Thoracic aorta (tissue), 2 donors: ENCODE results near the gene PHLDB2. TPM values are rescaled to one million over a fixed set of nuclear protein-coding genes. Genes with fewer than 3 reads are reported as not detected.
A peak's percentile ranks its signal among the peaks of the same experiment; 100 is the strongest.

Experiments
- ATAC-seq: fragments of 150-250 bp; one replicate; pipeline ENCODE4 v1.8.0; 2017; ENCODE audit warnings: low read depth; ENCODE audit not compliant: insufficient number of reproducible peaks, low FRiP score
- DNase-seq: peaks from one replicate; pipeline ENCODE4 v3.0.0-alpha.2; 2020; ENCODE audit warnings: low spot score
- H3K27ac ChIP-seq, 2 donors: fragments of 200-600 bp; sonication (generic); 1 replicate in 1 of 2; 2 replicates in 1 of 2; pipeline ENCODE4 v1.5.1; 2016; ENCODE audit warnings: mild to moderate bottlenecking in 2 of 2, moderate library complexity in 2 of 2
- H3K27me3 ChIP-seq: fragments of 200-600 bp; sonication (generic); replicated peaks from 2 replicates; pipeline ENCODE4 v1.6.0; 2016; ENCODE audit warnings: mild to moderate bottlenecking; ENCODE audit not compliant: insufficient read depth
- H3K36me3 ChIP-seq: fragments of 200-600 bp; sonication (generic); one replicate; pipeline ENCODE4 v1.5.1; 2016
- H3K4me1 ChIP-seq, 2 donors: fragments of 200-600 bp; sonication (generic); 1 replicate in 1 of 2; 2 replicates in 1 of 2; pipeline versions ENCODE4 v1.5.1 to v1.6.0; 2016; ENCODE audit warnings: low read depth in 2 of 2, mild to moderate bottlenecking in 1 of 2; ENCODE audit not compliant: control insufficient read depth in 1 of 2
- H3K4me3 ChIP-seq: fragments of 200-600 bp; sonication (generic); 2 replicates; pipeline ENCODE4 v1.5.1; 2016; ENCODE audit warnings: mild to moderate bottlenecking
- H3K9me3 ChIP-seq: fragments of 200-600 bp; sonication (generic); 2 replicates; pipeline ENCODE4 v1.5.1; 2016
- total RNA-seq, 2 donors: library from RNA; depleted of rRNA; stranded (reverse); fragments of >200 nt; gene quantifications; one replicate each; pipeline versions ENCODE4 v1.1.0 to v1.2.3, GENCODE V29; 2016
- TF ChIP-seq, protein P1 (sequence below): fragments of 200-600 bp; sonication (generic); IDR thresholded peaks from one replicate; pipeline ENCODE4 v1.5.1; 2019; ENCODE audit warnings: antibody characterized with exemption

The PHLDB2 gene
- total RNA-seq, 2 donors from 2014 or later, result 99.0 to 140 TPM

- peak; percentile 45 for ATAC-seq
- DNase-seq, result no peak
- TF ChIP-seq, protein P1, sequence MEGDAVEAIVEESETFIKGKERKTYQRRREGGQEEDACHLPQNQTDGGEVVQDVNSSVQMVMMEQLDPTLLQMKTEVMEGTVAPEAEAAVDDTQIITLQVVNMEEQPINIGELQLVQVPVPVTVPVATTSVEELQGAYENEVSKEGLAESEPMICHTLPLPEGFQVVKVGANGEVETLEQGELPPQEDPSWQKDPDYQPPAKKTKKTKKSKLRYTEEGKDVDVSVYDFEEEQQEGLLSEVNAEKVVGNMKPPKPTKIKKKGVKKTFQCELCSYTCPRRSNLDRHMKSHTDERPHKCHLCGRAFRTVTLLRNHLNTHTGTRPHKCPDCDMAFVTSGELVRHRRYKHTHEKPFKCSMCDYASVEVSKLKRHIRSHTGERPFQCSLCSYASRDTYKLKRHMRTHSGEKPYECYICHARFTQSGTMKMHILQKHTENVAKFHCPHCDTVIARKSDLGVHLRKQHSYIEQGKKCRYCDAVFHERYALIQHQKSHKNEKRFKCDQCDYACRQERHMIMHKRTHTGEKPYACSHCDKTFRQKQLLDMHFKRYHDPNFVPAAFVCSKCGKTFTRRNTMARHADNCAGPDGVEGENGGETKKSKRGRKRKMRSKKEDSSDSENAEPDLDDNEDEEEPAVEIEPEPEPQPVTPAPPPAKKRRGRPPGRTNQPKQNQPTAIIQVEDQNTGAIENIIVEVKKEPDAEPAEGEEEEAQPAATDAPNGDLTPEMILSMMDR, result no peak
- H3K4me1 ChIP-seq, result peaks cover 39 to 81% of the 10 kb centered on the region in 2 donors
- H3K4me3 ChIP-seq, result peak overlapping the region; percentile 91
- H3K27ac ChIP-seq, result peak overlapping the region; percentile 75 to 98
- no peaks in the 10 kb centered on the region for H3K9me3 ChIP-seq
- no peaks in the 10 kb centered on the region for H3K27me3 ChIP-seq
- no peaks in the 10 kb centered on the region for H3K36me3 ChIP-seq
Observed at GRCh38 chr3:111864821-111865656, 6.0 kb downstream of the PHLDB2 start.

DNA sequence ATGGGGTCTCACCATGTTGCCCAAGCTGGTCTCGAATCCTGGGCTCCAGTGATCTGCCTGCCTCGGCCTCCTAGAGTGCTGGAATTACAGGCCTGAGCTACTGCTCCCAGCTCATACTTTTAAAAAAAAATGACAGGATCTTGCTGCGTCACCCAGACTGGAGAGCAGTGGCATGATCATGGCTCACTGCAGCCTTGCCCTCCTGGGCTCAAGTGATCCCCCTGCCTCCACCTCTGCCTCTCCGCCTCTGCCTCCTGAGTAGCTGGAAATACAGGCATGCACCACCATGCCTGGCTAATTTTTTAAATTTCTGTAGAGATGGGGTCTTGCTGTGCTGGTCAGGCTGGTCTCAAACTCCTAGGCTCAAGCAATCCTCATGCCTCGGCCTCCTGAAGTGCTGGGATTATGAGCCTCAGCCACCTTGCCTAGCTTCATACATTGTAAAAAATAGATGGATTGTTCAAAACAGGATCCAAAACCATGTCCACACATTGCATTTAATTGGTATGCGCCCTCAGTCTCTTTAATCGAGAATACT lies 8.9 kb downstream of the PHLDB2 start:
- ATAC-seq (no peak), DNase-seq (no peak)
- H3K9me3 ChIP-seq, result no peaks in the 10 kb centered on the region
- H3K27me3 ChIP-seq, result no peaks in the 10 kb centered on the region
- H3K4me1 ChIP-seq, result peaks cover 41 to 85% of the 10 kb centered on the region in 2 donors
- H3K36me3 ChIP-seq, result no peaks in the 10 kb centered on the region
- no peak overlapping the region for H3K4me3 ChIP-seq
- TF ChIP-seq, protein P1, result no peak
- H3K27ac ChIP-seq, result peak overlapping the region; percentile 58 to 59

GRCh38 chr3:111870620-111871019 lies 11.6 kb downstream of the PHLDB2 start:
- Histone ChIP-seq H3K27ac (no peak overlapping the region), H3K4me1 (peaks cover 37 to 85% of the 10 kb centered on the region in 2 donors), H3K36me3 (no peaks in the 10 kb centered on the region), H3K4me3 (no peak overlapping the region), H3K27me3 (no peaks in the 10 kb centered on the region), H3K9me3 (no peaks in the 10 kb centered on the region)
- ATAC-seq (no peak), DNase-seq (no peak)
- TF ChIP-seq, protein P1, result no peak

DNA sequence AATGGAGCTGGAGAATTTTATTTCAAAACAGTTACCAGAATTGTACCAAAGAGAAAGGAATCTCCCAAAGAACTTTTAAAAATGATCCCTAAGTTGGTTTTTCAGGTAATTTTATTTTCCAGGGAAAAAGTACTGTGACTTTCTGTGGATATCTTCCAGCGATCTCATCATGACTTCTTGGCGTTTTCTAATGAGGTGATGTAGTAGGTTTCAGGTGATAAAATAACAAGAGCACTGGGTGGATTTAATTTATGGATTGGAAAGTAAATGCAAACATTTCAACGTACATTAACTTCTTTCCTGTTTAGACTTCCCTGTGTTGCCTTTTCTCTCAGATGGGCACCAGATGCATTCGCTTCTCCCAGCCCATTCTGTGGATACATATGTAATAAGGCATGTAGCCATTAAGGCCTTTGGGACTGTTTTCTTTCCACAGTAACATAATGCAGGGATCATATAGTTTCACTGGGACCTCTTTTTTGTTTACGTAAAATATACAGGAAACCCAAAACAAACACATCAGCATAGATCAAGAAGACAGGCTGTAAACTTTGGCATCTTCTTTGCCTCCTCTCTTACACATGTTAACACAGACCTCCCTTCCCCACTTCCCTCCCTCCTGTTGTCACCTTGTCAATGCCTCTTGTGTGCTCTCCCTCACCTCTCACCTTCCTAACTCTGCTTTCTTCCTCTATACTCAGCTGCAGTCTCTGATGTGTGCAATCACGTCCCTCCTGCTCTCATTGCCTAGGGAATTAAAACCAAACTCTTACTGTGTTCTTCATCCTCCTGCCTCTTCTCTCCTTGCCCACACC lies 13.0 kb downstream of the PHLDB2 start:
- no peak for DNase-seq
- Histone ChIP-seq H3K27me3 (no peaks in the 10 kb centered on the region), H3K4me3 (no peak overlapping the region), H3K36me3 (no peaks in the 10 kb centered on the region), H3K9me3 (no peaks in the 10 kb centered on the region), H3K27ac (no peak overlapping the region), H3K4me1 (peaks cover 30 to 80% of the 10 kb centered on the region in 2 donors)
- TF ChIP-seq, protein P1, result no peak
- ATAC-seq, result no peak

- TF ChIP-seq, protein P1, result no peak
- H3K4me1 ChIP-seq, result peaks cover 30 to 74% of the 10 kb centered on the region in 2 donors
- ATAC-seq (no peak), DNase-seq (no peak)
- peak overlapping the region; percentile 6 for H3K4me3 ChIP-seq
- H3K36me3 ChIP-seq, result no peaks in the 10 kb centered on the region
- H3K27ac ChIP-seq, result peak overlapping the region in 1 of 2 donors; percentile 34
- H3K27me3 ChIP-seq, result no peaks in the 10 kb centered on the region
- H3K9me3 ChIP-seq, result no peaks in the 10 kb centered on the region
Observed at GRCh38 chr3:111872979-111873378, 13.9 kb downstream of the PHLDB2 start.
